ENCODE measurements around the gene CARD11.

The CARD11 gene

GRCh38 chr7:2912684-2913439 is 130.8 kb downstream of the CARD11 start:
- H3K27me3 ChIP-seq (ENCODE audit: insufficient read depth, low read length), result no peaks in the 10 kb centered on the region
- peaks cover 2% of the 10 kb centered on the region for H3K9me3 ChIP-seq (ENCODE audit: low read length)
- no peaks in the 10 kb centered on the region for H3K36me3 ChIP-seq (ENCODE audit: insufficient read depth, low read length)
- H3K4me3 ChIP-seq (ENCODE audit: low read length), result no peak overlapping the region
- H2AFZ ChIP-seq (ENCODE audit: low read depth, low read length), result no peak overlapping the region
- H3K4me1 ChIP-seq (ENCODE audit: insufficient read depth, low read length), result no peaks in the 10 kb centered on the region

DNA sequence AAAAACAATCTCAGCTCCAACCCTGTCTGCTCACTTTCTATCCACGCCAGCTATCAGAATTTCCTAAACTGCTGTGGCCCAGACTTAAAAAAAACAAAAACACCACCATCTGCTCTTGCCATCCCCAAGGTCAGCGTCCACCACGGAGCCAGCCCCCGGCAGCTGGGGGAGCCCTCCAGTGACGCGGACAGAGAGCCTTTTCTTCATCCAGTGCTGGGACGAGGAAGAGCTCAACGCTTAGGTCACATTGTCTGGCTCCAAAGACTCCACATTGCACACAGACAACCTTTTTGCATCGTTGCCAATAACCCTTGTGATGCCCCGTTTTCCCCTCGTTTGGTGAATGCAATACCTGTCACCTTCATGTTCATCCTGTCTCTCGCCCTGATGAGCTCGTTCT is 132.2 kb downstream of the CARD11 start:
- Histone ChIP-seq H3K4me1 (ENCODE audit: insufficient read depth, low read length) (no peaks in the 10 kb centered on the region), H3K9me3 (ENCODE audit: low read length) (peaks cover 2% of the 10 kb centered on the region), H2AFZ (ENCODE audit: low read depth, low read length) (no peak overlapping the region), H3K4me3 (ENCODE audit: low read length) (no peak overlapping the region), H3K36me3 (ENCODE audit: insufficient read depth, low read length) (no peaks in the 10 kb centered on the region), H3K27me3 (ENCODE audit: insufficient read depth, low read length) (no peaks in the 10 kb centered on the region)

- Histone ChIP-seq H3K4me3 (ENCODE audit: low read length) (no peak overlapping the region), H3K9me3 (ENCODE audit: low read length) (peaks cover 2% of the 10 kb centered on the region), H2AFZ (ENCODE audit: low read depth, low read length) (no peak overlapping the region), H3K36me3 (ENCODE audit: insufficient read depth, low read length) (no peaks in the 10 kb centered on the region), H3K4me1 (ENCODE audit: insufficient read depth, low read length) (no peaks in the 10 kb centered on the region), H3K27me3 (ENCODE audit: insufficient read depth, low read length) (no peaks in the 10 kb centered on the region)
These were observed 134.1 kb downstream of the CARD11 start for GRCh38 chr7:2909471-2910039.

DNA sequence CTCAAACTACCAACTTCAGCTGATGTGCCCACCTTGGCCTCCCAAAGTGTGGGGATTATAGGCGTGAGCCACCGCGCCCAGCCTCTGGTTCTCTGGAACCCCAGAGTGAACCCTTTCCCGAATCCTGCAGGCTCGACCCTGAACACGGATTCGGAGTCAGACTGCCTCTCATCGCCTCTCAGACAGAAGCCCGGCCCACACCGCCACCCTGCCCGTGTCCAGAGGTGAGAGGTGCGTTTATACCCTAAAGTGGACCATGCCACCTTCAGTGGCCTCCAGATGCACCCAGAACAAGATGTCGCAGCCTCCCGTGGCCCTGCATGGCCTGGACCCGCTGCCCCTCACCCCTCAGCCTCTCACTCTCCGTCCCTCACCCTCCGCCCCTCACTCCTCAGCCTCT is 134.6 kb downstream of the CARD11 start:
- H3K4me1 ChIP-seq (ENCODE audit: insufficient read depth, low read length), result no peaks in the 10 kb centered on the region
- peaks cover 2% of the 10 kb centered on the region for H3K9me3 ChIP-seq (ENCODE audit: low read length)
- no peaks in the 10 kb centered on the region for H3K27me3 ChIP-seq (ENCODE audit: insufficient read depth, low read length)
- H2AFZ ChIP-seq (ENCODE audit: low read depth, low read length), result no peak overlapping the region
- no peak overlapping the region for H3K4me3 ChIP-seq (ENCODE audit: low read length)
- H3K36me3 ChIP-seq (ENCODE audit: insufficient read depth, low read length), result no peaks in the 10 kb centered on the region

DNA sequence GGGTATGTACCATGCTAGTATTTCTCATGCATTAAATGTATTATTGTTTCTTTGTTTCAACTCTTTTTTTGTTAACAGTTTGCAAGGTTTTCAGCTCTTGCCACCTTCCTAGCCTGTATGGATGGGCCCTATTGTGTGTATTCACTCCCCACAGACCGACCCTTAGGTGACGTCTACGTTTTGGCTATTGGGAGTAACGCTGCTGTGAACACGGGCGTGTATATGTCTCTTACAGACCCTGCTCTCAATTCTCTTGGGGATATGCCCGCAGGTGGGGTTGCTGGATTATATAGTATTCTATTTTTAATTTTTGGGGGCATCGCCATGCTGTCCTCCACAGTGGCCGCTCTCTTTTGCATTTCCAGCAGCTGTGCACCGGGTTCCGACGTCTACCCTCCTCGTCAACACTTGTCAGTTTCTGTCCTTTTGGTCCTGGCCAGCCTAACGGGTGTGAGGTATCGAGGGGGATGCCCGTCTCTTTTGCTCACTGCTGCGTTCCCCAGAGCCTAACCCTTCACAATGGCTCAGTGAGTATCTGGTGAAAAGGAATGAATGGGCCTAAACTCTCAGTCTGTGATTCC is 135.5 kb downstream of the CARD11 start:
- Histone ChIP-seq H3K9me3 (ENCODE audit: low read length) (peaks cover 2% of the 10 kb centered on the region), H3K4me3 (ENCODE audit: low read length) (no peak overlapping the region), H3K4me1 (ENCODE audit: insufficient read depth, low read length) (no peaks in the 10 kb centered on the region), H2AFZ (ENCODE audit: low read depth, low read length) (no peak overlapping the region), H3K27me3 (ENCODE audit: insufficient read depth, low read length) (no peaks in the 10 kb centered on the region), H3K36me3 (ENCODE audit: insufficient read depth, low read length) (no peaks in the 10 kb centered on the region)

DNA sequence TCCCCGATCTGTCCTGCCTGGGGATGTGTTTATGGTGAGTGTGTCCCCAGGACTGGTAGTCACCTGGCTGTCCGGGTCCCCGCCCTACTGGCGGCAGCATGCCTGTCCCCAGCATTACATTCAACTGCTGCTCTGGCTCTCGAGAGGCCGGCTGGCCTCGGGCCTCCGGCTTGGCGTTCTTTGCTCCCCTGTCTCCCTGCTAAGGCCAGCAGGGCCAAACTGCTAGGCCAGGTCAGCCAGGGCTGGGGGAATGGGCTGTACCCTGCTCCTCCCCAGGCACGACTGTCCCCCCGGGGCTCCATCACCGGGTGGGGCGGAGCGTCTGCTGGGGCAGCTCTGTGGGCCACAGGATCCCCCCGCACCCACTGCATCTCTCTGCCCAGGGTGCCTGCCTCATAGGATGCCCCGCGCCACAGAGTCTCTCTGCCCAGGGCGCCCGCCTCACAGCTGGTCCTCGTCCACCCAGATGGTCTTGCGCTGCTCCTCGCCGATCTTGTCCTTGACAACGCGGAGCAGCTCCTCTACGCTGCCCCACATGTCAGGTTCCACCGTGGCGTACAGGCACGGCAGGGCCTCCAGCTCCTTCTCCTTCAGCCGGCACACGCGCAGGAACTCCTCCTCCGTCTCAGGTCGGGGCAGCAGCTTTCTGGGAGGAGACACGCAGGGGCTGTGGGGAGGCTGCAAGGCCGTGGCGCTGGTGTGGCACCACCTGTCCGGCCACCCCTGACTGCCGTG is 137.3 kb downstream of the CARD11 start:
- no peak overlapping the region for H2AFZ ChIP-seq (ENCODE audit: low read depth, low read length)
- H3K4me3 ChIP-seq (ENCODE audit: low read length), result no peak overlapping the region
- H3K36me3 ChIP-seq (ENCODE audit: insufficient read depth, low read length), result no peaks in the 10 kb centered on the region
- H3K27me3 ChIP-seq (ENCODE audit: insufficient read depth, low read length), result no peaks in the 10 kb centered on the region
- H3K4me1 ChIP-seq (ENCODE audit: insufficient read depth, low read length), result no peaks in the 10 kb centered on the region
- peaks cover 2% of the 10 kb centered on the region for H3K9me3 ChIP-seq (ENCODE audit: low read length)

GRCh38 chr7:2905500-2905899 is 138.2 kb downstream of the CARD11 start:
- no peak overlapping the region for H3K4me3 ChIP-seq (ENCODE audit: low read length)
- no peaks in the 10 kb centered on the region for H3K27me3 ChIP-seq (ENCODE audit: insufficient read depth, low read length)
- H3K9me3 ChIP-seq (ENCODE audit: low read length), result peaks cover 2% of the 10 kb centered on the region
- no peaks in the 10 kb centered on the region for H3K36me3 ChIP-seq (ENCODE audit: insufficient read depth, low read length)
- no peaks in the 10 kb centered on the region for H3K4me1 ChIP-seq (ENCODE audit: insufficient read depth, low read length)
- H2AFZ ChIP-seq (ENCODE audit: low read depth, low read length), result no peak overlapping the region

DNA sequence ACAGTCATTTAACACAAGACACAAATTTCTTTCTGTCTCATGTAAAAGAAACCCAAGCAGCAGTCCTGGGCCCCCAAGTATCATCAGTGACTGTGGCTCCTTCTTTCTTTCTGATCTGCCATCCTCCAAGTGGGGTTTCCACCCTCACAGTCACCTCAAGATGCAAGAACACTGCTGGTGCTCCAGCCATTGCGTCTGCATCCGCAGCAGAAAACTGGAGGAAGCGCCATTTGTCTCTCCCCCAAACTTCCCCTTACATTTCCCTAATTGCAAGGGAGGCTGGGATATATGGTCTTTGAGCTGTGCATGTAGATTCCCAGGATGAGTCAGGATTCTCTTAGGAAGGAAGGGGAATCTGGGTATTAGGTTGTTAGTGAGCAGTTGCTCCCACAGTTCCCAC is 138.6 kb downstream of the CARD11 start:
- Histone ChIP-seq H3K4me1 (ENCODE audit: insufficient read depth, low read length) (no peaks in the 10 kb centered on the region), H2AFZ (ENCODE audit: low read depth, low read length) (no peak overlapping the region), H3K27me3 (ENCODE audit: insufficient read depth, low read length) (no peaks in the 10 kb centered on the region), H3K4me3 (ENCODE audit: low read length) (no peak overlapping the region), H3K9me3 (ENCODE audit: low read length) (peaks cover 2% of the 10 kb centered on the region), H3K36me3 (ENCODE audit: insufficient read depth, low read length) (no peaks in the 10 kb centered on the region)

- H3K9me3 ChIP-seq (ENCODE audit: low read length), result peaks cover 2% of the 10 kb centered on the region
- H3K4me1 ChIP-seq (ENCODE audit: insufficient read depth, low read length), result no peaks in the 10 kb centered on the region
- no peaks in the 10 kb centered on the region for H3K27me3 ChIP-seq (ENCODE audit: insufficient read depth, low read length)
- H3K36me3 ChIP-seq (ENCODE audit: insufficient read depth, low read length), result no peaks in the 10 kb centered on the region
- peak overlapping the region; percentile 37 for H2AFZ ChIP-seq (ENCODE audit: low read depth, low read length)
- no peak overlapping the region for H3K4me3 ChIP-seq (ENCODE audit: low read length)
These were observed 139.5 kb downstream of the CARD11 start for GRCh38 chr7:2904202-2904601.

- no peak overlapping the region for H3K4me3 ChIP-seq (ENCODE audit: low read length)
- H3K27me3 ChIP-seq (ENCODE audit: insufficient read depth, low read length), result no peaks in the 10 kb centered on the region
- peak overlapping the region; percentile 37 for H2AFZ ChIP-seq (ENCODE audit: low read depth, low read length)
- H3K4me1 ChIP-seq (ENCODE audit: insufficient read depth, low read length), result no peaks in the 10 kb centered on the region
- H3K36me3 ChIP-seq (ENCODE audit: insufficient read depth, low read length), result no peaks in the 10 kb centered on the region
- H3K9me3 ChIP-seq (ENCODE audit: low read length), result peaks cover 2% of the 10 kb centered on the region
These were observed 139.9 kb downstream of the CARD11 start for GRCh38 chr7:2903682-2904162.

DNA sequence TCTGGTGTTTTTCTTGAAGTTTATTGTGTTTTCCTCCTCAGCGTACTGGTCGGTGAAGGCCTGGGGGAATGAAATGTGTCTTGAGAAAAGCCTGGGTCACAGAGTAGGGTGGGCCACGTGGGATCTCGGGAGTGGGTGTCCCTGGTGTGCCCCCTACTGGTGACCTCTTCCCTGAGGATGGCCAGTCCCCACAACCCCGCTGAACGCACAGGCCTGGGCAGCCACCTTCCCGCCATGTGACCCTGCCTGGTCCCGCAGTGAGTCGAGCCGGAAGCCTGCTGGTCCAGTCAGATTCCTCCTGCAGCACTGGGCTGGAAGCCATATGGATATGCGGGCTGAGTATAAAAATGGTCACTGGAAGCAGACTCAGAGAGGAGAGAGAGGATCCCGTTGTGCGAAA is 146.6 kb downstream of the CARD11 start:
- no peak overlapping the region for H3K4me3 ChIP-seq (ENCODE audit: low read length)
- peaks cover 2% of the 10 kb centered on the region for H3K9me3 ChIP-seq (ENCODE audit: low read length)
- no peaks in the 10 kb centered on the region for H3K27me3 ChIP-seq (ENCODE audit: insufficient read depth, low read length)
- no peak overlapping the region for H2AFZ ChIP-seq (ENCODE audit: low read depth, low read length)
- no peaks in the 10 kb centered on the region for H3K4me1 ChIP-seq (ENCODE audit: insufficient read depth, low read length)
- H3K36me3 ChIP-seq (ENCODE audit: insufficient read depth, low read length), result no peaks in the 10 kb centered on the region

- Histone ChIP-seq H3K9me3 (ENCODE audit: low read length) (peaks cover 2% of the 10 kb centered on the region), H3K27me3 (ENCODE audit: insufficient read depth, low read length) (no peaks in the 10 kb centered on the region), H3K4me1 (ENCODE audit: insufficient read depth, low read length) (no peaks in the 10 kb centered on the region), H3K36me3 (ENCODE audit: insufficient read depth, low read length) (no peaks in the 10 kb centered on the region), H3K4me3 (ENCODE audit: low read length) (no peak overlapping the region), H2AFZ (ENCODE audit: low read depth, low read length) (no peak overlapping the region)
These were observed 147.5 kb downstream of the CARD11 start for GRCh38 chr7:2896131-2896530.

Measured in neuron (in vitro differentiated cells).